Measurements from ENCODE around the gene BEST2. TPM values are rescaled to one million over a fixed set of nuclear protein-coding genes. Genes with fewer than 3 reads are reported as not detected.
"Not testable (repeated sequence)": the region's sequence is repeated elsewhere in the genome, so short reads cannot be mapped to it uniquely, and the experiment has no call there.

The BEST2 gene
- total RNA-seq, 1 donor from 2014 or later, result not detected

DNA sequence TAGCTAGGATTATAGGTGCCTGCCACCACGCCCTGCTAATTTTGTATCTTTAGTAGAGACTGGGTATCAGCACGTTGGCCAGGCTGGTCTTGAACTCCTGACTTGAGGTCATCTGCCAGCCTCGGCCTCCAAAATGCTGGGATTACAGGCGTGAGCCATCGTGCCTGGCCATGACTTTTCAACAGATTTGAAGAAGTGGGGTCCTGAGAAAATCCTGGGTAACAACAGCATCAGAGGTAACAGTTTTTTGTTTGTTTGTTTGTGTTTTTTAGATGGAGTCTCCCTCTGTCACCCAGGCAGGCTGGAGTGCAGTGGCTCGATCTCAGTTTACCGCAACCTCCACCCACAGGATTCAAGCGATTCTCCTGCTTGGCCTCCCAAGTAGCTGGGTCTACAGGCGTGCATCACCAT is 43.4 kb downstream of the BEST2 start:
- no peaks in the 10 kb centered on the region for H3K9me3 Mint-ChIP-seq (ENCODE audit: unreplicated experiment)
- H3K27me3 Mint-ChIP-seq (ENCODE audit: unreplicated experiment), result peaks cover 27% of the 10 kb centered on the region
- no peak for DNase-seq (ENCODE audit: low spot score)
- peaks cover 15% of the 10 kb centered on the region for H3K4me1 Mint-ChIP-seq (ENCODE audit: unreplicated experiment)
- H3K36me3 Mint-ChIP-seq (ENCODE audit: low read depth, unreplicated experiment), result no peaks in the 10 kb centered on the region
- peak overlapping the region; percentile 83 for H3K4me3 Mint-ChIP-seq (ENCODE audit: unreplicated experiment)
- TF ChIP-seq, protein P1, sequence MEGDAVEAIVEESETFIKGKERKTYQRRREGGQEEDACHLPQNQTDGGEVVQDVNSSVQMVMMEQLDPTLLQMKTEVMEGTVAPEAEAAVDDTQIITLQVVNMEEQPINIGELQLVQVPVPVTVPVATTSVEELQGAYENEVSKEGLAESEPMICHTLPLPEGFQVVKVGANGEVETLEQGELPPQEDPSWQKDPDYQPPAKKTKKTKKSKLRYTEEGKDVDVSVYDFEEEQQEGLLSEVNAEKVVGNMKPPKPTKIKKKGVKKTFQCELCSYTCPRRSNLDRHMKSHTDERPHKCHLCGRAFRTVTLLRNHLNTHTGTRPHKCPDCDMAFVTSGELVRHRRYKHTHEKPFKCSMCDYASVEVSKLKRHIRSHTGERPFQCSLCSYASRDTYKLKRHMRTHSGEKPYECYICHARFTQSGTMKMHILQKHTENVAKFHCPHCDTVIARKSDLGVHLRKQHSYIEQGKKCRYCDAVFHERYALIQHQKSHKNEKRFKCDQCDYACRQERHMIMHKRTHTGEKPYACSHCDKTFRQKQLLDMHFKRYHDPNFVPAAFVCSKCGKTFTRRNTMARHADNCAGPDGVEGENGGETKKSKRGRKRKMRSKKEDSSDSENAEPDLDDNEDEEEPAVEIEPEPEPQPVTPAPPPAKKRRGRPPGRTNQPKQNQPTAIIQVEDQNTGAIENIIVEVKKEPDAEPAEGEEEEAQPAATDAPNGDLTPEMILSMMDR (IDR thresholded peaks at IDR 0.05; ENCODE audit: unreplicated experiment), result no peak
- no peak overlapping the region for H3K27ac Mint-ChIP-seq (ENCODE audit: unreplicated experiment)

DNA sequence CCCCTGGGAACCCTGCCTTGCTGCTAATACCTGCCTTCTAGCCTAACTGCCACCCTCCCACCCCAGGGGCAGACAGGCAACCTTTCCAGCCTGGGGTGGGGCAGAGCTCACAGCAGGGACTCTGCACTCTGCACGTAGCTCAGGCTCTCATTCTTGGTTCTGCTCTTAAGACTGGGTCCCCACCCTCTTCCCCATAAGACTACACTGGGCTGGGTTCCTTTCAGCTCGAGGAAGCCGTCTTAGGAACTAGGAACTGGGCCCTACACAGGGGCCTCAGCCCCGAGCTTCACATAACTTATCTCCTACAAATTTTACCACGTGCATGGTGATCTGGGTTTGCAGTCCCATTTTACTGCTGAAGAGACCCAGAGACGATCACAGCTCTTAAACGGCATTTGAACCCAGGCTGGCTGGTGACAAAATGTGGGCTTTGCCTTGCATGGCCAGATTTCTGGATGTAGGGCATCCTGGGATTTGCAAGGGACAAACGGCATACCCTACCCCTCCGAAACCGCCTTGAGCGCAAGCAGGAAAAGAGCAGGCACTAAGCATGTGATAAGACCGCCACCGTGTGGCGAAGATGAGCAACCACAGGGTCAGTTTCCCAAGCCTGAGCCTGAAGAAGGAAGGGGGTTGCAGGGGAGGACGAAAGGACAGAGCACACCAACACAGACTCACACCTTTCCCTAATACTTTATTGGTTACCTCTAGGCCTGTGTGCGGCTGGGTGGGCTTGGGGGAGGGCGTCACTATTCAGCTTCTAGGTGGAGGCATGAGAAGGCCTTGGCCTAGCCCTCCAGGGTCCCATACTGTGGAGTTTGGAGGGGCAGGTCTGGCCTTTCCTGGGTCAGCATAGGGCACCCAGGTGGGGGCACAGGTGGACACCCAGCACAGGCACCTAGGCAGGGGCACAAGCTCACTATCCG is 44.8 kb downstream of the BEST2 start:
- H3K36me3 Mint-ChIP-seq (ENCODE audit: low read depth, unreplicated experiment), result peaks cover 3% of the 10 kb centered on the region
- no peak overlapping the region for H3K4me3 Mint-ChIP-seq (ENCODE audit: unreplicated experiment)
- H3K27me3 Mint-ChIP-seq (ENCODE audit: unreplicated experiment), result peaks cover 18% of the 10 kb centered on the region
- TF ChIP-seq, protein P1 (IDR thresholded peaks at IDR 0.05; ENCODE audit: unreplicated experiment), result peak; percentile 91
- H3K27ac Mint-ChIP-seq (ENCODE audit: unreplicated experiment), result no peak overlapping the region
- DNase-seq (ENCODE audit: low spot score), result peak; percentile 77
- peaks cover 13% of the 10 kb centered on the region for H3K4me1 Mint-ChIP-seq (ENCODE audit: unreplicated experiment)
- no peaks in the 10 kb centered on the region for H3K9me3 Mint-ChIP-seq (ENCODE audit: unreplicated experiment)

DNA sequence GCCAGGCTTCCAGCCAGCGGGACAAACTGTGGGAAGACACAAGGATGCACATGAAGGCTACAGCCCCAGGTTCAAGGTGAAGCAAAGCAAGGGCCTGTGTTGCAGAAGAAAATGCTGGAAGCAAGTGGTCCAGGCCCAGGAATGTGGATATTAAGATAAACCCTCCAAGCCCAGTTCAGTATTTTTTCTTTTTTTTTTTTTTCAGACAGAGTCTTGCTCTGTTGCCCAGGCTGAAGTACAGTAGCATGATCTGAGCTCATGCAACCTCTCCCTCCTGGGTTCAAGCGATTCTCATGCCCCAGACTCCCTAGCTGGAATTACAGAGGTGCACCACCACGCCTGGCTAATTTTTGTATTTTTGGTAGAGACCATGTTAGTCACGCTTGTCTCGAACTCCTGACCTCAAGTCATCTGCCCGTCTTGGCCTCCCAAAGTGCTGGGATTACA is 45.6 kb downstream of the BEST2 start:
- DNase-seq (ENCODE audit: low spot score), result no peak
- no peaks in the 10 kb centered on the region for H3K9me3 Mint-ChIP-seq (ENCODE audit: unreplicated experiment)
- H3K4me3 Mint-ChIP-seq (ENCODE audit: unreplicated experiment), result no peak overlapping the region
- peaks cover 3% of the 10 kb centered on the region for H3K36me3 Mint-ChIP-seq (ENCODE audit: low read depth, unreplicated experiment)
- TF ChIP-seq, protein P1 (IDR thresholded peaks at IDR 0.05; ENCODE audit: unreplicated experiment), result no peak
- no peak overlapping the region for H3K27ac Mint-ChIP-seq (ENCODE audit: unreplicated experiment)
- H3K27me3 Mint-ChIP-seq (ENCODE audit: unreplicated experiment), result peaks cover 20% of the 10 kb centered on the region
- H3K4me1 Mint-ChIP-seq (ENCODE audit: unreplicated experiment), result peaks cover 14% of the 10 kb centered on the region

DNA sequence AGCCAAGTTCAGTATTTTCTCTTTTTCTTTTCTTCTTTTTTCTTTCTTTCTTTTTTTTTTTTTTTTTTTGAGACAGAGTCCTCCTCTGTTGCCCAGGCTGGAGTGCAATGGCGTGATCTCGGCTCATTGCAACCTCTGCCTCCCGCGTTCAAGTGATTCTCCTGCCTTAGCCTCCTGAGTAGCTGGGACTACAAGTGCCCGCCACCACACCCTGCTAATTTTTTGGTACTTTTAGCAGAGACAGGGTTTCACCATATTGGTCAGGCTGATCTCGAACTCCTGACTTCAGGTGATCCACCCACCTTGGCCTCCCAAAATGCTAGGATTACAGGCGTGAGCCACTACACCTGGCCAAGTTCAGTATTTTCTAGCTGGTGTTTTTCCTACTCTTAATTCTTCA is 46.0 kb downstream of the BEST2 start:
- H3K4me3 Mint-ChIP-seq (ENCODE audit: unreplicated experiment); H3K27ac Mint-ChIP-seq (ENCODE audit: unreplicated experiment); H3K36me3 Mint-ChIP-seq (ENCODE audit: low read depth, unreplicated experiment); H3K9me3 Mint-ChIP-seq (ENCODE audit: unreplicated experiment); DNase-seq (ENCODE audit: low spot score): not testable (repeated sequence)
- H3K4me1 Mint-ChIP-seq (ENCODE audit: unreplicated experiment), result peaks cover 18% of the 10 kb centered on the region
- H3K27me3 Mint-ChIP-seq (ENCODE audit: unreplicated experiment), result peaks cover 24% of the 10 kb centered on the region

DNA sequence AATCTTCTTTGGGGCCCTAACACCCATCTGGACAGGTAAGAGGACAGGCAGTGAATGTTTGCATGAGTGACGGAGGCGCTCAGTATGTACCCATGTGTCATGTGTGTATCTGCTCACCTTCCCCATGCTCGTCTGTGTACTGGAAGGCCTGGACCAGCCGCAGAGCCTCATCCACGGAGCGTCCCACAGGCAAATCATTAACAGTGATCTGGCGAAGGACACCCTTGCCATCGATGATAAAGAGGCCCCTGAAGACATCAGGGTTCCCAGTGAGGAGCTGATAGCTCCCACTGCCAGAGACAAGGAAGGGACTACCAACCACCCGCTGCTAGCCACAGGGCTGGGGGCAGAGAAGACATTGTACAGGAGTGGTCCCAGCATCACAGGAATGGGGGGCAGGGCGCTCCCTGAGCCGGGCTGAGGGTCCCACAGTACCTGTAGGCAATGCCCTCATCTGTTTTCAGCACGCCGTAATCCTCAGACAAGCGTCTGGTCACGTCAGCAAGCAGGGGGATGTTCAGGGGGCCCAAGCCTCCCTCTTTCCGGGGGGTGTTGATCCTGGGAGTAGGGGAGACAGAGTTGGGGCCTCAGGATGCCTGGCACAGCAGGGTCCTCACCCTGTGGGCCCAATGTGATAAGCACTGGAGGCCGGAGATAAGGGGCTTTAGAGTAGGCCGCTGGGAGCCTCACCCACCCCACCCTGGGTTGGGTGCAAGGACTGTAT is 48.3 kb downstream of the BEST2 start:
- peaks cover 15% of the 10 kb centered on the region for H3K27me3 Mint-ChIP-seq (ENCODE audit: unreplicated experiment)
- TF ChIP-seq, protein P1 (IDR thresholded peaks at IDR 0.05; ENCODE audit: unreplicated experiment), result no peak
- DNase-seq (ENCODE audit: low spot score), result no peak
- peak overlapping the region; percentile 92 for H3K4me3 Mint-ChIP-seq (ENCODE audit: unreplicated experiment)
- H3K9me3 Mint-ChIP-seq (ENCODE audit: unreplicated experiment), result no peaks in the 10 kb centered on the region
- H3K36me3 Mint-ChIP-seq (ENCODE audit: low read depth, unreplicated experiment), result peaks cover 3% of the 10 kb centered on the region
- H3K4me1 Mint-ChIP-seq (ENCODE audit: unreplicated experiment), result peaks cover 14% of the 10 kb centered on the region
- H3K27ac Mint-ChIP-seq (ENCODE audit: unreplicated experiment), result no peak overlapping the region

Data from endothelial cell (in vitro differentiated cells).